Measurements from ENCODE around the gene SHC1.

DNA sequence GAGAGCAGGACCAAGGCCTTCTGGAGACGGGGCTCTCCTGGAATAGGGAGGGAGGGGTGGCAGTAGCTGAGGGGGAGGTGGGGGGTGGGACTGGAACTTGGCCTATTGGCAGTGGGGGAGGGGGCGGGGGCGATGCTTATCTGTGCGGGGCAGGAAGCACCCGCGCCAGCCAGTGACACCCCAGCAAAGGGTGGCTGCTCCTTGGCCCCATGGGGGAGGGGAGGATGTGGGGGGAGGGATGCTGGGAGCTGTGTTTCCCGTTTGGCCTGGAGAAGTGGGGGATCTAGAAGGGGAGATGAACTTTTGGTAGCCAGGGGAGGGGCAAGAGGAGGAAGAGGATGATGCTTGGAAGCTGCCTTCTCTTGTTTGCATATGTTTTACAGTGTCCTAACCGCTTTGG, 43.1 kb upstream of the SHC1 start:
- TF ChIP-seq, protein P1, sequence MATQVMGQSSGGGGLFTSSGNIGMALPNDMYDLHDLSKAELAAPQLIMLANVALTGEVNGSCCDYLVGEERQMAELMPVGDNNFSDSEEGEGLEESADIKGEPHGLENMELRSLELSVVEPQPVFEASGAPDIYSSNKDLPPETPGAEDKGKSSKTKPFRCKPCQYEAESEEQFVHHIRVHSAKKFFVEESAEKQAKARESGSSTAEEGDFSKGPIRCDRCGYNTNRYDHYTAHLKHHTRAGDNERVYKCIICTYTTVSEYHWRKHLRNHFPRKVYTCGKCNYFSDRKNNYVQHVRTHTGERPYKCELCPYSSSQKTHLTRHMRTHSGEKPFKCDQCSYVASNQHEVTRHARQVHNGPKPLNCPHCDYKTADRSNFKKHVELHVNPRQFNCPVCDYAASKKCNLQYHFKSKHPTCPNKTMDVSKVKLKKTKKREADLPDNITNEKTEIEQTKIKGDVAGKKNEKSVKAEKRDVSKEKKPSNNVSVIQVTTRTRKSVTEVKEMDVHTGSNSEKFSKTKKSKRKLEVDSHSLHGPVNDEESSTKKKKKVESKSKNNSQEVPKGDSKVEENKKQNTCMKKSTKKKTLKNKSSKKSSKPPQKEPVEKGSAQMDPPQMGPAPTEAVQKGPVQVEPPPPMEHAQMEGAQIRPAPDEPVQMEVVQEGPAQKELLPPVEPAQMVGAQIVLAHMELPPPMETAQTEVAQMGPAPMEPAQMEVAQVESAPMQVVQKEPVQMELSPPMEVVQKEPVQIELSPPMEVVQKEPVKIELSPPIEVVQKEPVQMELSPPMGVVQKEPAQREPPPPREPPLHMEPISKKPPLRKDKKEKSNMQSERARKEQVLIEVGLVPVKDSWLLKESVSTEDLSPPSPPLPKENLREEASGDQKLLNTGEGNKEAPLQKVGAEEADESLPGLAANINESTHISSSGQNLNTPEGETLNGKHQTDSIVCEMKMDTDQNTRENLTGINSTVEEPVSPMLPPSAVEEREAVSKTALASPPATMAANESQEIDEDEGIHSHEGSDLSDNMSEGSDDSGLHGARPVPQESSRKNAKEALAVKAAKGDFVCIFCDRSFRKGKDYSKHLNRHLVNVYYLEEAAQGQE (IDR thresholded peaks at IDR 0.05; ENCODE audit: insufficient read depth in 1 of 2, low read depth in 2 of 2, low read length in 2 of 2) = no peak
- TF ChIP-seq POLR2AphosphoS5 (IDR thresholded peaks at IDR 0.05; ENCODE audit: low read depth, low read length) (no peak), TAF1 (IDR thresholded peaks at IDR 0.05; ENCODE audit: borderline replicate concordance, insufficient read depth, low read length) (no peak), SIN3A (IDR thresholded peaks at IDR 0.05; ENCODE audit: borderline replicate concordance, insufficient read depth, low read length) (no peak), FOXP2 (optimal IDR thresholded peaks at IDR 0.05; ENCODE audit: borderline replicate concordance, extremely low read depth, extremely low read length, insufficient read depth) (no peak)
